Measurements from ENCODE around the gene ATG12.

- TF ChIP-seq POLR2A (IDR thresholded peaks at IDR 0.05), result no peak
- no peak for TF ChIP-seq CTCF (IDR thresholded peaks at IDR 0.05)
These were observed 17.0 kb upstream of the ATG12 start for GRCh38 chr5:115858396-115858795.

Data from uterus (tissue), 2 donors.